HG03045 (cell line): ENCODE measurements around the gene CD300A.

Experiments used
- ATAC-seq: cut with Tn5 transposase; IDR thresholded peaks from one replicate; pipeline ENCODE4 v1.9.1; 2021; ENCODE audit warnings: mild to moderate bottlenecking, moderate library complexity; ENCODE audit not compliant: unreplicated experiment

Gene CD300A

GRCh38 chr17:74454197-74455024 lies 12.0 kb upstream of the CD300A start:
- peak; percentile 86 for ATAC-seq

- no peak for ATAC-seq
Observed at GRCh38 chr17:74455025-74455545, 11.3 kb upstream of the CD300A start.

- no peak for ATAC-seq
Observed at GRCh38 chr17:74455821-74456220, 10.6 kb upstream of the CD300A start.

- ATAC-seq: no peak
Observed at GRCh38 chr17:74457146-74457819, 9.2 kb upstream of the CD300A start.

- ATAC-seq: no peak
Observed at GRCh38 chr17:74457820-74458166, 8.6 kb upstream of the CD300A start.

- no peak for ATAC-seq
Observed at GRCh38 chr17:74458835-74459234, 7.6 kb upstream of the CD300A start.

GRCh38 chr17:74459622-74460021 lies 6.8 kb upstream of the CD300A start:
- no peak for ATAC-seq

- ATAC-seq: no peak
Observed at GRCh38 chr17:74460241-74460640, 6.2 kb upstream of the CD300A start.

GRCh38 chr17:74460996-74461395 lies 5.4 kb upstream of the CD300A start:
- no peak for ATAC-seq

GRCh38 chr17:74461611-74462010 lies 4.8 kb upstream of the CD300A start:
- no peak for ATAC-seq

- ATAC-seq: no peak
Observed at GRCh38 chr17:74464730-74465377, 1.6 kb upstream of the CD300A start.

- no peak for ATAC-seq
Observed at GRCh38 chr17:74465378-74466110, 890 bp upstream of the CD300A start.

- no peak for ATAC-seq
Observed at GRCh38 chr17:74466828-74467184, 372 bp downstream of the CD300A start.

GRCh38 chr17:74467221-74467951 lies 952 bp downstream of the CD300A start:
- peak; percentile 69 for ATAC-seq

GRCh38 chr17:74471341-74471740 lies 4.9 kb downstream of the CD300A start:
- no peak for ATAC-seq

- no peak for ATAC-seq
Observed at GRCh38 chr17:74472890-74473289, 6.5 kb downstream of the CD300A start.

GRCh38 chr17:74473294-74473693 lies 6.9 kb downstream of the CD300A start:
- no peak for ATAC-seq

GRCh38 chr17:74474043-74474792 lies 7.8 kb downstream of the CD300A start:
- ATAC-seq: no peak

- ATAC-seq: no peak
Observed at GRCh38 chr17:74475189-74475588, 8.8 kb downstream of the CD300A start.

GRCh38 chr17:74477411-74477810 lies 11.0 kb downstream of the CD300A start:
- ATAC-seq: no peak
